Spleen (tissue), 11 donors: ENCODE results near the gene PEX5L. TPM values are rescaled to one million over a fixed set of nuclear protein-coding genes. Genes with fewer than 3 reads are reported as not detected.

Source experiments
- DNase-seq: peaks from one replicate; pipeline ENCODE4 v3.0.0-alpha.2; 2020
- H3K27ac ChIP-seq, 8 donors: fragments of 200-600 bp; sonication (generic) in 7 of 8; 1 replicate in 4 of 8; 2 replicates in 4 of 8; pipeline versions ENCODE4 v1.5.0 to v1.8.0; 2016 to 2021; ENCODE audit warnings: inconsistent platforms in 4 of 8, mild to moderate bottlenecking in 4 of 8, moderate library complexity in 1 of 8
- H3K27me3 ChIP-seq, 7 donors: fragments of 200-600 bp; sonication (generic) in 6 of 7; replicated peaks in 1 of 7; 1 replicate in 4 of 7; 2 replicates in 3 of 7; pipeline versions ENCODE4 v1.5.0 to v1.8.0; 2016 to 2021; ENCODE audit warnings: inconsistent platforms in 3 of 7, mild to moderate bottlenecking in 1 of 7
- H3K36me3 ChIP-seq, 6 donors: fragments of 200-600 bp; sonication (generic) in 5 of 6; 1 replicate in 4 of 6; 2 replicates in 2 of 6; pipeline versions ENCODE4 v1.5.0 to v1.8.0; 2016 to 2021; ENCODE audit warnings: inconsistent platforms in 2 of 6
- H3K4me1 ChIP-seq, 6 donors: fragments of 200-600 bp; sonication (generic) in 5 of 6; 1 replicate in 3 of 6; 2 replicates in 3 of 6; pipeline versions ENCODE4 v1.5.0 to v1.8.0; 2016 to 2021; ENCODE audit warnings: inconsistent platforms in 3 of 6
- H3K4me3 ChIP-seq, 8 donors: fragments of 200-600 bp; sonication (generic) in 7 of 8; 1 replicate in 4 of 8; 2 replicates in 4 of 8; pipeline versions ENCODE4 v1.5.0 to v1.8.0; 2016 to 2021; ENCODE audit warnings: inconsistent platforms in 4 of 8, mild to moderate bottlenecking in 4 of 8, moderate library complexity in 2 of 8
- H3K9me3 ChIP-seq, 8 donors: fragments of 200-600 bp; sonication (generic) in 7 of 8; 1 replicate in 4 of 8; 2 replicates in 4 of 8; pipeline versions ENCODE4 v1.5.0 to v1.8.0; 2016 to 2021; ENCODE audit warnings: inconsistent platforms in 4 of 8
- CTCF ChIP-seq, 11 experiments: fragments of 200-600 bp in 7 of 11; fragments of 450-650 bp in 4 of 11; sonication (generic) in 4 of 11; IDR thresholded peaks in 8 of 11; conservative IDR thresholded peaks in 3 of 11; 1 replicate in 7 of 11; 2 replicates in 4 of 11; pipeline versions ENCODE4 v1.4.0 to v1.8.0; 2016 to 2021; ENCODE audit warnings: antibody characterized with exemption in 11 of 11, inconsistent platforms in 4 of 11, mild to moderate bottlenecking in 1 of 11
- POLR2A ChIP-seq, 3 donors: fragments of 450-650 bp; IDR thresholded peaks; one replicate each; pipeline ENCODE4 v1.5.1; 2017; ENCODE audit warnings: antibody characterized with exemption in 3 of 3, mild to moderate bottlenecking in 1 of 3
- POLR2AphosphoS5 ChIP-seq, 3 donors: sonication (generic); formaldehyde crosslinking; IDR thresholded peaks; one replicate each; pipeline ENCODE4 v1.5.1; 2017; ENCODE audit warnings: antibody characterized with exemption in 3 of 3
- WGBS, 5 donors: extraction: QIAGEN DNeasy Blood & Tissue Kit in 3 of 5; methylation state at CpG; one replicate each; pipeline versions ENCODE4 v1.1.5 to v1.1.7; 2013 to 2018; 5-methylcytosine and 5-hydroxymethylcytosine counted together
- intact Hi-C: fragments of 100-400 bp; cut with DNase I; formaldehyde crosslinking; loops from one replicate; pipeline ENCODE4 v1.15.0; 2023; ENCODE audit warnings: low total_unique reads
- polyA plus RNA-seq, 3 donors: library from polyadenylated mRNA; stranded (reverse); fragments of 200-250 nt; gene quantifications; one replicate each; pipeline ENCODE4 v1.2.1, GENCODE V29; 2013
- total RNA-seq, 7 donors: library from RNA; depleted of rRNA in 3 of 7; stranded (reverse); fragments of >200 nt in 3 of 7; fragmentation: NEBNext Ultra II Directional in 4 of 7; extraction: Animal tissue kit (Norgen Biotek cat#: 25700) in 4 of 7; gene quantifications; one replicate each; pipeline versions ENCODE4 v1.1.0 to v1.2.1, GENCODE V29; 2016 to 2021
- donor health status: healthy with polysubstance abuse.
- donor health status: DM: no; HTN: no; CAD: no; lungs with moderate emphysema.
- donor health status: DM: no; HTN: no; CAD: no.
- donor health status: Bipolar disorder and iron deficiency.
- donor health status: healthy.
- donor health status: DM: no; HTN: no; CAD: no.
- donor health status: DM: yes; HTN: yes; CAD: no.

PEX5L gene
- total and polyA plus RNA-seq, 10 donors, result under 0.01 to 0.55 (median 0.02) TPM; not detected in 7

- no peak for DNase-seq
- Histone ChIP-seq H3K27me3 (no peaks in the 10 kb centered on the region), H3K36me3 (no peaks in the 10 kb centered on the region), H3K27ac (no peak overlapping the region), H3K4me1 (no peaks in the 10 kb centered on the region), H3K4me3 (no peak overlapping the region), H3K9me3 (no peaks in the 10 kb centered on the region)
- intact Hi-C loops, result no loop called here
- no peak for TF ChIP-seq POLR2AphosphoS5 (IDR thresholded peaks at IDR 0.05)
- no peak for TF ChIP-seq POLR2A (IDR thresholded peaks at IDR 0.05)
- no peak for TF ChIP-seq CTCF (IDR thresholded peaks at IDR 0.05 in 8 of 11, conservative IDR thresholded peaks at IDR 0.05 in 3 of 11)
- 72 to 86% (median 83%) methylated on average over 2 of the region's 2 CpGs for WGBS, 5 donors
These were observed 188.0 kb downstream of the PEX5L start for GRCh38 chr3:179848711-179849110.

DNA sequence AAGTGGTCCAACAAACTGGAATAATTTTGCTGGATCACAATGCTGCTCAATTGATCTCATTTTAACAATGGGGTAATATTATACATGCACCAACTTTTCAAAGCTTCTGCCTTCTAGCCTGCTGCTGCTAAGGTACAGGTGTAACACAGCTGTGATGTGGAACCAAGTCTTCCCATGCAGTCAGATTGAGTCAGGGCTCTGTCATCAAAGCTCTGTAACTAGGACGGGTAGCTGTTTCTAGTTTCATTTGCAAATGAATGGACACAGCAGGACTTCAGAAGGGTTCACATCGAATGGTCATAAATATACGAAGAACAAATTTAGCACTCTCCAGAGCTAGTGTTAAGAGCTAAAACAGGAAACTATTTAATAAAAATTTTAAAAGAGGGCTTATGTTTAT is 194.7 kb downstream of the PEX5L start:
- Histone ChIP-seq H3K4me1 (no peaks in the 10 kb centered on the region), H3K27me3 (no peaks in the 10 kb centered on the region), H3K4me3 (no peak overlapping the region), H3K9me3 (no peaks in the 10 kb centered on the region), H3K27ac (no peak overlapping the region), H3K36me3 (no peaks in the 10 kb centered on the region)
- DNase-seq, result no peak
- 31 to 55% (median 38%) methylated on average over 3 of the region's 3 CpGs for WGBS, 5 donors
- TF ChIP-seq POLR2A (IDR thresholded peaks at IDR 0.05), result no peak
- no peak for TF ChIP-seq POLR2AphosphoS5 (IDR thresholded peaks at IDR 0.05)
- no peak for TF ChIP-seq CTCF (IDR thresholded peaks at IDR 0.05 in 8 of 11, conservative IDR thresholded peaks at IDR 0.05 in 3 of 11)
- intact Hi-C loops, result no loop called here

DNA sequence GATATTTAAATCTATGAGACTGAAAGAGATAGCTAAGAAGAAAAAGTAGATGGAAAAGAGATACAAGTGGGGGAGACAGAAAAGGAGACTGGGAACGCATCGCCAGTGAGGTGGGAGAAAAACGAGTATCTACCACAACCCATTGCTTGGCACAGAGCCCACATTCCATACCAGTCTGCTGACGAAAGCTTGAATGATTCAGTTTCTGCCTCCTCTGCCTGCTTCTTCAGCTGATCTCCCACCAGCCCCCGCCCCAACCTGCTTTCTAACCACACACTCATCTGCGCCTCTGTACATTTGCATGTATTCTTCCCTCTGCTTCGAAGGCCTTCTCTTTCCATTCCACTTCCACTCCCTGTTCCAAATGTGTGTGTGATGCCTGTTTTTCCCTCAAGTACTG is 195.8 kb downstream of the PEX5L start:
- no peaks in the 10 kb centered on the region for H3K27me3 ChIP-seq
- H3K36me3 ChIP-seq, result no peaks in the 10 kb centered on the region
- intact Hi-C loops, result no loop called here
- no peaks in the 10 kb centered on the region for H3K9me3 ChIP-seq
- TF ChIP-seq CTCF (IDR thresholded peaks at IDR 0.05 in 8 of 11, conservative IDR thresholded peaks at IDR 0.05 in 3 of 11), result no peak
- no peak for TF ChIP-seq POLR2AphosphoS5 (IDR thresholded peaks at IDR 0.05)
- 77 to 88% (median 81%) methylated on average over 7 of the region's 7 CpGs for WGBS, 5 donors
- no peak overlapping the region for H3K4me3 ChIP-seq
- no peak for DNase-seq
- H3K4me1 ChIP-seq, result no peaks in the 10 kb centered on the region
- no peak overlapping the region for H3K27ac ChIP-seq

DNA sequence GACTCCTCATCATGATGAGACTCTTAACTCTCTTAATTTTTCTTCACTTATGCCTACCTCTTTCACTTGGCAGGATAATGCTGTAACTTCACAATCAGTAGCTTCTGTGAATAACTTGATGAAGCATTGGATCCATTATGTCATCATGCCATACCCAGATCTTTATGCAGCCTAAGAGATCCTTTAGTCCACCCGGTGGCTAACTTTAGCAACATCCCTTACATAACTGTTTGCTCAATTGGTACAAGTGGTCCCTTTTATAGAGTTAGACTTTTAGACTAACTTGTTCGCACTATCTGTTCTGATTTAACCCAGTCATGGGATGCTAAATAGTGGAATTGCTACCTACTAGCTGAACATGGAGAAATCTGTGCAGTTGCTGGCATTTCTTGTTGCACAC is 199.4 kb downstream of the PEX5L start:
- TF ChIP-seq POLR2A (IDR thresholded peaks at IDR 0.05) (no peak), CTCF (IDR thresholded peaks at IDR 0.05 in 8 of 11, conservative IDR thresholded peaks at IDR 0.05 in 3 of 11) (no peak), POLR2AphosphoS5 (IDR thresholded peaks at IDR 0.05) (no peak)
- Histone ChIP-seq H3K4me1 (no peaks in the 10 kb centered on the region), H3K27ac (no peak overlapping the region), H3K4me3 (no peak overlapping the region), H3K9me3 (no peaks in the 10 kb centered on the region), H3K36me3 (no peaks in the 10 kb centered on the region), H3K27me3 (no peaks in the 10 kb centered on the region)
- intact Hi-C loops, result no loop called here
- DNase-seq, result no peak
- 71 to 81% (median 79%) methylated on average over 2 of the region's 2 CpGs for WGBS, 5 donors
